ENCODE data around the gene SUSD1.

SUSD1 gene

GRCh38 chr9:112186695-112187094, 11.6 kb upstream of the SUSD1 start:
- TF ChIP-seq CTCF (IDR thresholded peaks at IDR 0.05; ENCODE audit: control insufficient read depth, insufficient read depth, low read depth, low read length, missing control alignments): no peak
- H3K4me3 ChIP-seq (ENCODE audit: control insufficient read depth, low read depth, low read length): no peak overlapping the region
- no peak for DNase-seq (ENCODE audit: low read depth)

DNA sequence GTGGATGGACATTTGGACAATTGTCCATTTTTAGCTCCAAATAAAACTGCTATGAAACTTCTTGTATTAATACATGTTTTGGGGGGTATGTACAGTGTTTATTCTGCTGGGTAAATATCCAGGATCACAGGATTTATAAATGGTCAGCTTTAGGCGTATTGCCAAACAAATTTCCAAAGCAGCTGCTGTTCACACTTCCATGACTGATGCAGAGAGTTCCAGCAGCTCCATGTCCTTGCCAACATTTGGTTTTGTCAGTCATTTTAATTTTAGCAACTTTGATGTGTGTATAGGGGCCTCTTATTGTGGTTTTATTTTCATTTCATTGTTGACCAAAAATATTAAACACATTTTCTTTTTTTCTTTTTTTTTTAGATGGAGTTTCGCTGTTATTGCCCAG, 9.8 kb upstream of the SUSD1 start:
- DNase-seq (ENCODE audit: low read depth): no peak
- no peak overlapping the region for H3K4me3 ChIP-seq (ENCODE audit: control insufficient read depth, low read depth, low read length)
- TF ChIP-seq CTCF (IDR thresholded peaks at IDR 0.05; ENCODE audit: control insufficient read depth, insufficient read depth, low read depth, low read length, missing control alignments): no peak

DNA sequence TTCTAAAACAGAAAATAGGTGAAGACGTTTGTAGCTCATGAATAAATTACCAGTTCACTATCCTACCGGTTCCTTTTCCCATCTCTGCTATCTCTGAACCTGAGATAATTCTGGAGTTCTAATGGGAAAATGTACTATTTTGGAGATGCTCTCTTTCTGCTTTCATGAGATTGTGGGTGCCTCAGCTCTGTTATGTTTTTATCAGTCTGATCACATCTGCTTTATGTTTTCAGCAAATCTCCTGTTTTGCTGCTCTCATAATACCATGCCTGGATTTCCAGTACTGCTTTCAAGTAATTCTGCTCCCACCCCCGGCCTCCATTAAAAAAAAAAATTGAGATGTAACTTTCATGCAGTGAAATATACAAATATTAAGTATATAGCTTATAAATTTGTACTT, 9.1 kb upstream of the SUSD1 start:
- TF ChIP-seq CTCF (IDR thresholded peaks at IDR 0.05; ENCODE audit: control insufficient read depth, insufficient read depth, low read depth, low read length, missing control alignments): no peak

GRCh38 chr9:112180387-112180881, 5.3 kb upstream of the SUSD1 start:
- no peak overlapping the region for H3K4me3 ChIP-seq (ENCODE audit: control insufficient read depth, low read depth, low read length)
- no peak for TF ChIP-seq CTCF (IDR thresholded peaks at IDR 0.05; ENCODE audit: control insufficient read depth, insufficient read depth, low read depth, low read length, missing control alignments)
- DNase-seq (ENCODE audit: low read depth): no peak

More for the DNA sequence above, 9.1 kb upstream of the SUSD1 start:
- no peak overlapping the region for H3K4me3 ChIP-seq (ENCODE audit: control insufficient read depth, low read depth, low read length)
- DNase-seq (ENCODE audit: low read depth): no peak

- H3K4me3 ChIP-seq (ENCODE audit: control insufficient read depth, low read depth, low read length): no peak overlapping the region
- no peak for DNase-seq (ENCODE audit: low read depth)
- no peak for TF ChIP-seq CTCF (IDR thresholded peaks at IDR 0.05; ENCODE audit: control insufficient read depth, insufficient read depth, low read depth, low read length, missing control alignments)
Observed at GRCh38 chr9:112179816-112180215, 4.7 kb upstream of the SUSD1 start.

GRCh38 chr9:112176524-112176923, 1.4 kb upstream of the SUSD1 start:
- DNase-seq (ENCODE audit: low read depth): no peak
- no peak for TF ChIP-seq CTCF (IDR thresholded peaks at IDR 0.05; ENCODE audit: control insufficient read depth, insufficient read depth, low read depth, low read length, missing control alignments)

DNA sequence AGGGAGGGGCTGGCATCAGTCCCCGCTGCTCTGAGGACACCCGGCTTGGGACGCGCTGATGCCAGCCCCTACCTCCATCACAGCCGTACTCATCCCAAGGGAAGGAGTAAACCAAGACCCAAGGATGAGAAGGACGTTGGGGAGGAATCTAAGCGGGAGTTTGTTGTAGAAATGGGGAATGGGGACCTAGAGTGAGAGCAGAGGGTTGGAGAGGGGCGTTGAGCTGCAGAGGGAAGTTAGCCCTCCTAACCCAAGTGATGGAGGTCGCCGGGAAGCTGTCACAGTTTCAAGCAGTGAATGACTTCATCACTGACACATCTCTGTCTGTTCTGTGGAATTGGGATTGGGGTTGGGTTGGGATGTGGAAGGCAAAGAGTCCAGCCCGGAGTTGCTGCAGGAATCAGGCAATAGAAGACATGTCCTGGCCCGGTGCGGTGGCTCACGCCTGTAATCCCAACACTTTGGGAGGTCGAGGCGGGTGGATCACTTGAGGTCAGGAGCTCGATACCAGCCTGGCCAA, 759 bp upstream of the SUSD1 start:
- no peak for DNase-seq (ENCODE audit: low read depth)
- no peak overlapping the region for H3K4me3 ChIP-seq (ENCODE audit: control insufficient read depth, low read depth, low read length)
- no peak for TF ChIP-seq CTCF (IDR thresholded peaks at IDR 0.05; ENCODE audit: control insufficient read depth, insufficient read depth, low read depth, low read length, missing control alignments)

More at GRCh38 chr9:112176524-112176923, 1.4 kb upstream of the SUSD1 start:
- H3K4me3 ChIP-seq (ENCODE audit: control insufficient read depth, low read depth, low read length): no peak overlapping the region
